Measurements from ENCODE around the gene MT2A.
A peak's percentile ranks its signal among the peaks of the same experiment; 100 is the strongest.

The MT2A gene

GRCh38 chr16:56600398-56600999, 7.9 kb upstream of the MT2A start:
- DNase-seq (ENCODE audit: low read depth, low spot score) = no peak

- no peak for DNase-seq (ENCODE audit: low read depth, low spot score)
These were observed 7.1 kb upstream of the MT2A start for GRCh38 chr16:56601325-56601724.

- no peak for DNase-seq (ENCODE audit: low read depth, low spot score)
These were observed 4.8 kb upstream of the MT2A start for GRCh38 chr16:56603589-56603988.

GRCh38 chr16:56604966-56605365, 3.4 kb upstream of the MT2A start:
- DNase-seq (ENCODE audit: low read depth, low spot score) = no peak

- DNase-seq (ENCODE audit: low read depth, low spot score) = no peak
These were observed 2.9 kb upstream of the MT2A start for GRCh38 chr16:56605475-56605874.

GRCh38 chr16:56606071-56606475, 2.3 kb upstream of the MT2A start:
- DNase-seq (ENCODE audit: low read depth, low spot score) = no peak

- no peak for DNase-seq (ENCODE audit: low read depth, low spot score)
These were observed 1.8 kb upstream of the MT2A start for GRCh38 chr16:56606476-56607108.

GRCh38 chr16:56607109-56607618, 1.2 kb upstream of the MT2A start:
- DNase-seq (ENCODE audit: low read depth, low spot score) = no peak

GRCh38 chr16:56607675-56608042, 725 bp upstream of the MT2A start:
- no peak for DNase-seq (ENCODE audit: low read depth, low spot score)

- DNase-seq (ENCODE audit: low read depth, low spot score) = no peak
These were observed 585 bp downstream of the MT2A start for GRCh38 chr16:56608876-56609462.

GRCh38 chr16:56609463-56609921, 1.1 kb downstream of the MT2A start:
- peak; percentile 57 for DNase-seq (ENCODE audit: low read depth, low spot score)

GRCh38 chr16:56610017-56610608, 1.7 kb downstream of the MT2A start:
- peak; percentile 63 for DNase-seq (ENCODE audit: low read depth, low spot score)

GRCh38 chr16:56610609-56611111, 2.3 kb downstream of the MT2A start:
- no peak for DNase-seq (ENCODE audit: low read depth, low spot score)

- no peak for DNase-seq (ENCODE audit: low read depth, low spot score)
These were observed 3.0 kb downstream of the MT2A start for GRCh38 chr16:56611281-56611833.

- no peak for DNase-seq (ENCODE audit: low read depth, low spot score)
These were observed 5.3 kb downstream of the MT2A start for GRCh38 chr16:56613706-56614105.

GRCh38 chr16:56614549-56614991, 6.2 kb downstream of the MT2A start:
- no peak for DNase-seq (ENCODE audit: low read depth, low spot score)

- no peak for DNase-seq (ENCODE audit: low read depth, low spot score)
These were observed 7.0 kb downstream of the MT2A start for GRCh38 chr16:56615353-56615752.

- DNase-seq (ENCODE audit: low read depth, low spot score) = no peak
These were observed 8.3 kb downstream of the MT2A start for GRCh38 chr16:56616608-56617211.

GRCh38 chr16:56617212-56618085, 9.1 kb downstream of the MT2A start:
- DNase-seq (ENCODE audit: low read depth, low spot score) = no peak

GRCh38 chr16:56618138-56618537, 9.8 kb downstream of the MT2A start:
- no peak for DNase-seq (ENCODE audit: low read depth, low spot score)

Measured in brain pericyte (primary cell).